Activated naive CD4-positive, alpha-beta T cell (primary cell): Measurements from ENCODE around the gene TARS2.

Experiments used
- DNase-seq, 4 experiments: peaks; one replicate each; lab custom pipeline; 2025; lab: John Stamatoyannopoulos, UW

Gene TARS2, protein sequence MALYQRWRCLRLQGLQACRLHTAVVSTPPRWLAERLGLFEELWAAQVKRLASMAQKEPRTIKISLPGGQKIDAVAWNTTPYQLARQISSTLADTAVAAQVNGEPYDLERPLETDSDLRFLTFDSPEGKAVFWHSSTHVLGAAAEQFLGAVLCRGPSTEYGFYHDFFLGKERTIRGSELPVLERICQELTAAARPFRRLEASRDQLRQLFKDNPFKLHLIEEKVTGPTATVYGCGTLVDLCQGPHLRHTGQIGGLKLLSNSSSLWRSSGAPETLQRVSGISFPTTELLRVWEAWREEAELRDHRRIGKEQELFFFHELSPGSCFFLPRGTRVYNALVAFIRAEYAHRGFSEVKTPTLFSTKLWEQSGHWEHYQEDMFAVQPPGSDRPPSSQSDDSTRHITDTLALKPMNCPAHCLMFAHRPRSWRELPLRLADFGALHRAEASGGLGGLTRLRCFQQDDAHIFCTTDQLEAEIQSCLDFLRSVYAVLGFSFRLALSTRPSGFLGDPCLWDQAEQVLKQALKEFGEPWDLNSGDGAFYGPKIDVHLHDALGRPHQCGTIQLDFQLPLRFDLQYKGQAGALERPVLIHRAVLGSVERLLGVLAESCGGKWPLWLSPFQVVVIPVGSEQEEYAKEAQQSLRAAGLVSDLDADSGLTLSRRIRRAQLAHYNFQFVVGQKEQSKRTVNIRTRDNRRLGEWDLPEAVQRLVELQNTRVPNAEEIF

DNA sequence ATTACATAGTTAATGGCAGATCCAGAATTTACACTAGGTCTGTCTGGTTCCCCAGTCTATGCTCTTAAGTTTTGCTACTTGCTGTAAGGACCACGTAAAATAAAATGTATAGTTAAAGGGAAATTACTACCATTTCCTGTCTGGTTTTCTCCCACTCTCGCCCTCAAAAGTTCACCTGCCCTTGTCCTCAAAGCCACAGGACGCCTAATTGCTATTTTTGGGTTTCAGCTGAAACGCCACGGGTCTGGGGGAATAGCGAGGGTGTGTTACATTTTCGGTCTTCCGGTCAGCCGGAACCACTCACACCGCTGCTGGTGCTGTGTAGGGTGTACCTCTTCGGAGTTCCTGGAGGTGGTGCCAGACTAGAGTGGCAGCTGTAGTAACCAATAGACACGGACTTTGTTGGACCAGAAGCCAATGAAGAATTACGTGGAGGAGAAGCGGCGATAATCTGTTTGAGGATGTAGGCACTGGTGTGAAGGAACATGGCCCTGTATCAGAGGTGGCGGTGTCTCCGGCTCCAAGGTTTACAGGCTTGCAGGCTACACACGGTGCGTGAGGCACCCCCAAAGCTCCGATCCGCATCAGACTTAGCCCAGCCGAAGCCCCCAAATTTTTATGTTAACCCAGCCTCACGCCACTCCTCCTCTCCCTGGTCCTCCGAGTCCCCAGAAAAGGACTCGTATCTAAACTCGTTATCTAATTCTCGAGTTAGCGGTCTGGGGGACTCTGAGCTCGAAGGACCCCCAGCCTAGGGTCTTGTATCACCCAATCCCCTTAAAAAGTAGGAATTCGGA, at the start of gene TARS2:
TSS of gene TARS2 (plus strand) at position 454 of the 797 bp plus-strand sequence. CDS start at position 486, 32 bp downstream.
- peak; percentile 68 to 86 (median 81) for DNase-seq

DNA sequence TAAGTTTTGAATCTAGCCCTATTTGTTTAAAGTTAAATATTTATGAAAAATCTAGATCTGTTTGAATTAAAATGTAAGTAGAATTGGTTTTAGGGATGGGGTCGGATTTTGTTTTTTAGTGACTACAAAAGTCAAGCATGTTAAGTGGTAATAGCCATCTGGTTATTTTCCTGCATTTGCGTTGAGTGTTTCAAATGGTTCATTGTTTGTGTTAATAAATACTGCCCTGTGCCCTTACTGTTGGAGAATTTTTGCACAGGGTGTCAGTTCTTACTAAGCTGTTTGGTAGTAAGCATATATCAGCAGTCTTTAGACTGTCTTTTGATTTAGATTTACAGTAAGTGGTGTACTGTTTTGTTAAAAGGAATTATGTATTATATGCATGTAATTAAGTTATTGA, 46.1 kb upstream of the TARS2 start:
- no peak for DNase-seq

DNA sequence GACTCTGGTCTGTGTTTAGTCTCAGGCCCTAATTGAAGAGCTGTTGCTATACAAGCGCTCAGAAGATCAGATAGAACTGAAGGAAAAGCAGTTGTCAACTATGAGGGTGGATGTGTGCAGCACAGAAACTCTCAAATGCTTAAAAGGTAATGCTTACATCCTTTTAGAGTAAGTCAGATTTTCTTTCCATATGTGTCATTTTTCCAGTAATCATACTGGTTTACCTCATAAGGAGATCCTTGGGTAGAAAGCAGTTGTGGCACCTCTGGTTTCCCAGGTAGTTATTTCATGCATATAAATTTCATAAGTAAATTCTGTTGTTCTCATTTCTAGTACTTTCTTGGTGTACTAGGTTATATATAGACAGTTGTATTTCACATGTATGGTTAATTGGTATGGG, 43.0 kb upstream of the TARS2 start:
- no peak for DNase-seq

DNA sequence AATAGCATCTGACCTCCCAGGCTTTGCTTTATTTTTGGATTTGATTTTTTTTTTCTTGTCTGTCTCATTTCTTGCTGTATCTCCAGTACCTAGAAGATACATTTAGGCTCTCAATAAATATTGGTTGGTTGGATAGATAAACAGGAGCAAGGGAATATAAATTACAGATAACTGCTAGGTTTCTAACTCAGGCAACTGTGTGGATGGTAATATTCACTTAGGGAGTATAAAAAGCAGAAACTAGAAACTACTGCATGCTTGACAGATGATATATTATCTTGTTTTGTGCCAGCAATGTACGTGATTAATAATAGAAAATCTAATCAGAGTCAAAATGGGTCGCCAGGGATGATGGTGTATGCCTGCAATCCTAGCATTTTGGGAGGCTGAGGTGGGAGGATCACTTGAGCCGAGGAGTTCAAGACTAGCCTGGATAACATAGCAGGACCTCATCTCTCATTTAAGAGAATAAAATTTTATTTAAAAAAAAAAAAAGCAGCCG, 31.0 kb upstream of the TARS2 start:
- no peak for DNase-seq

DNA sequence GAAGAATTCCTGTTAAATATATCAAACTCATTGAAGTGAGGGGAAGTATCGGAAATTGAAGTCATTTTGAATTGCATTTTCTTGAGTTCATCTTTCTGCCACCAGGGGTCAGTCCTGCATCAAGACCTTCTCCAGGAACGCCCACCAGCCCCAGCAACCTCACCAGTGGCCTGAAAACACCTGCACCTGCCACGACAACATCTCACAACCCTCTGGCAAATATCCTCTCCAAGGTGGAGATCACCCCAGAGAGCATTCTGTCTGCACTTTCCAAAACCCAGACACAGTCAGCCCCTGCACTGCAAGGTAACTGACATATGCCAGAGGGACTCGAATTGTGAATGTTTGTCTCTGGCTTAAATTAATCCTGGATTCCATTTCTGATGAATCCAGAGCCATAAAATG, 22.8 kb upstream of the TARS2 start:
- peak; percentile 15 to 40 (median 32) for DNase-seq

DNA sequence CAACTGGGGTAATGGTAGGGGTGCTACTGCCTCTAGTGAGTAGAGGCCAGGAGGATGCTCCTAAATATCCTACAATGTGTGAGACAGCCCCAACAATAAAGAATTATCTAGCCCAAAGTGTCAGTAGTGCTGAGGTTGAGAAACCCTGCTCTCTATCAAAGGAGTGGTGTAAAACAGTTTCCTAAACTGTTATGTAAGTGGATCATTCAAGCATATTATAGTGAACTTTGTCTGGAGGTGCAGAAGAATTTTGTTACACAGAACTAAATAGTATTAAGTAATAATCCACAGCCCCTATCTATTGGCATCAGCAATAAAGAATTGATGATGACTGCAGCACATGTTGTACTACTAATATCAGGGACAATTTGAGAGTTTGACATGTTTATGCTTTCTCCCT, 20.3 kb upstream of the TARS2 start:
- no peak for DNase-seq

DNA sequence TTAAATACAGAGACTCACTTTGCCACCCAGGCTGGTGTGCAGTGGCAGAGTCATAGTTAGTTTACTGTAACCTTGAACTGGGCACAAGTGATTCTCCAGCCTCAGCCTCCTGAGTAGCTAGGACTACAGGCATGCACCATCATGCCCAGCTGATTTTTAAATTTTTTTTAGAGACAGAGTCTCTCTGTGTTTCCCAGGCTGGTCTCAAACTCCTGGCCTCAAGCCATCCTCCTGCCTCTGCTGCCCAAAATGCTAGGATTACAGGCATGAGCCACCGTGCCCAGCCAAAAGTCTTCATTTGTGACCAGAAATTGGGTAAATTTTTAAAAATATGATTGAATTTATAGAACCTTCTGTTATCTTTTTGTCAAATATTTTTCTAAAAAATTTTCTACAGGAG, 17.9 kb upstream of the TARS2 start:
- DNase-seq: no peak

DNA sequence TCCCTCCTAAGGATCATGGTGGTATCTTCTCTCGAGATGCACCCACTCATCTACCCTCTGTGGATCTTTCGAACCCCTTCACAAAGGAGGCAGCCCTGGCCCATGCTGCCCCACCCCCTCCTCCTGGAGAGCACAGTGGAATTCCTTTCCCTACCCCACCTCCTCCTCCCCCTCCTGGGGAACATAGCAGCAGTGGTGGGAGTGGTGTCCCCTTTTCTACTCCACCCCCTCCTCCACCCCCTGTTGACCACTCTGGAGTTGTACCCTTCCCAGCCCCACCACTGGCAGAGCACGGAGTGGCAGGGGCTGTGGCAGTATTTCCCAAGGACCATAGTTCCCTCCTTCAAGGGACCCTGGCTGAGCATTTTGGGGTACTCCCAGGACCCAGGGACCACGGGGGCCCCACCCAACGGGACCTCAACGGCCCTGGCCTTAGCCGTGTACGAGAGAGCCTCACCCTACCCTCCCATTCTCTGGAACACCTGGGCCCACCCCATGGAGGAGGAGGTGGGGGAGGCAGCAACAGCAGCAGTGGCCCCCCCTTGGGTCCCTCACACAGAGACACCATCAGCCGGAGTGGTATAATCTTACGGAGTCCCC, 14.5 kb upstream of the TARS2 start:
- no peak for DNase-seq

DNA sequence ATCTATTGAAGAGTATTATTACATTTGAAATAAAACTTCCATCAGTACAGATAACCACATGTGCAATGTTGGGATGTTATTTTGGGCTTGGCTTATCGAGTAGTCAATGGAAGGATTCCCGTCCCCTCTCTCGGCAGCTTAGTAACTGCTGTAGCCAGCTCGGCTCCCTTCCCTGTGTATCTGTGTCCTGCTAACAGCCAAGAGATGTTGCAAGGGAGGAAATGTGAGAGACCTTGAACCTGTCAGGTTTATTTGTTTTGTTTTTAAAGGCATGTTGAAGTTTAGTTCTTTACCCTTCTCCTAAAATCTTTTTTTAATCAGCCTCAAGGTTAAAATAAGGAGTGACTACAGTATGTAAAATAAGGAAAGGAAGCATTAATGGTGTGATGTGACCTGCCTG, 13.6 kb upstream of the TARS2 start:
- DNase-seq: no peak

DNA sequence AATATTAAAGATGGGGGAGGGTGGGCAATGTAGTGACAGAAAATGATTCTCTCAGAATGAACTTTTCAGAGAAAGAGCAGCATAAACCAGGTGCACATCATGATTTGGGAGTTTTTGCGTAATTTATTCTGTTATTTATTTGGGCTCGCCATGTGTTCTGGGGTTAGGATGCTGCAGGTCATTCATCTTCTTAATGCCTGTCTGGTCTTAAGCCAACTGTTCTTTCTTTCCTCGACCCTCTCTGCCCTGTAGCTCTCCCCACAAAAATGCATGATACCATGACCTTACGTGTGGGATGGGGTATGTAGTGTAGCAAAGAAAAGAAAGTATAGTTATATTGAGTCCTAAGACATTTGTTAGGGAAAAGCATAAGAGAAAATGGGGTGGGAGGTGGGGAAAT, 12.3 kb upstream of the TARS2 start:
- DNase-seq: no peak

DNA sequence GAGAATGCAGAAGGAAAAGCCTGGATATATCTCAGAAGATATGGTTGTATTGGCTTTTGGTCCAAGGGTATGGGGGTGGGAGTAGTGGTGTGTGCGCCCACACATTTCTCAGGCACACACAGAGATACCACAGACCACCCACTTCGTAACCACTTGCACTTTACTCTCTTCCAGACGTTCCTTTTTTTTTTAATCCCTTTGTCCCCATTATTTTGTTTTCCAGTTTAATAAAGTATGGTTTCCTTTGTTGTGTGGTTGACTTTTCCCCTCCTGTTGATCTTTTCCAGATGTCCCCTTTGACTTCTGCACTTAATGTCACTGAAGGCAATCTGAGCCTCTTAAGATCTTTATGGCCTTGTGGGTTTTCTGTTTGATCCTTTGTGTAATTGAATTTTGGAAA, 10.5 kb upstream of the TARS2 start:
- no peak for DNase-seq

DNA sequence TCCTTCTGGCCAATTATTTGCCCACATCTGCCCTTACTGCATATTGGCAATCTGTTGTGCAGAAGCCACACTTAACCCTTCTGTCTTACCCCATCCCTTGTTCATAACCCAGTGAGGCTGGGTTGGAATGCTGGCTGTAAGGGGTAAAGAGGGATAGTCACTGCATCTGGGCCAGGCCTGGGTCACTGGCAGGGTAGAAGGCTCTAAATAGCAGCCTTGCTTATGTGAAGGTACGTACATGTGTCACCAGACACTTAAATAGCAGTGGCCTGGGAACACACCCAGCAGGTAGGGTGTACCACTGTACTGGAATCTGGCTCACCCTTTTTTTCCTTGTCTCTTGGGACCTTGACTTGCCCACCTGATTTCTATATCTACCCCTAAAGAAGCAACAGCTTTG, 9.9 kb upstream of the TARS2 start:
- no peak for DNase-seq

DNA sequence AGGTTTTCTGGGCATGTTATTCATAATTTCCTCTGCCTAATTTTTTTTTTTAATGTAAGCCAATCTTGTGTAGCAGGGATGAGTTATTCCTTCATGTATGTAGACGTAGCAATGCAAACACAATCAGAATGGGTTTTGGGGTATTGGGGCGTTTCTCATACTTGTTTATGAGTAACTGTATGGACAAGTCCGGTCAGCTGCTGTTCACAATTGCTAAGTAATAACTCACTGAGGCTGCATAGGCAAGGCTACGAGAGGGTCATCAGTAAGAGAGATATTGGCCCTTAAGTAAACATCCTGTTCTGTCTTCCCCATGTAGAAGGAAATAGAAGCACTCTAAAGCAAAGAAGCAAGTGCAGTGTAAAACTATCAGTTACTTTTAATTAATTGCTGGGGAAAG, 9.5 kb upstream of the TARS2 start:
- no peak for DNase-seq

DNA sequence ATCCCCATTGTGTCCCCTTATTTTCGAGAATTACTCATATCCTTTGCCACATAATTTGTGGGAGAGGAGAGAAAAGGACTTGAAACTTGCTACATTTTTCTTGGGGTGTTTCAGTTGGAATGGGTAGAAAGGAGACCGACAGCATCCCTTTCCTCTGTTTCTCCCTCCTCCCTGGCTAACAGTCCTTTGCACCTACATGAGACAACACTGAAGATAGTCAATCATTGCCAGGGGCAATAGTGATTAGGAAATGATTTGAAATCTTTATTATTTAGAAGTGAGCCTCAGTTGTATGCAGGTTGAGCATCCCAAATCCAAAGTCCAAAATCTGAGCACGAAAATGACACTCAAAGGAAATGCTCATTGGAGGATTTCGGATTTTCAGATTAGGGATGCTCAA, 7.8 kb upstream of the TARS2 start:
- DNase-seq: no peak

DNA sequence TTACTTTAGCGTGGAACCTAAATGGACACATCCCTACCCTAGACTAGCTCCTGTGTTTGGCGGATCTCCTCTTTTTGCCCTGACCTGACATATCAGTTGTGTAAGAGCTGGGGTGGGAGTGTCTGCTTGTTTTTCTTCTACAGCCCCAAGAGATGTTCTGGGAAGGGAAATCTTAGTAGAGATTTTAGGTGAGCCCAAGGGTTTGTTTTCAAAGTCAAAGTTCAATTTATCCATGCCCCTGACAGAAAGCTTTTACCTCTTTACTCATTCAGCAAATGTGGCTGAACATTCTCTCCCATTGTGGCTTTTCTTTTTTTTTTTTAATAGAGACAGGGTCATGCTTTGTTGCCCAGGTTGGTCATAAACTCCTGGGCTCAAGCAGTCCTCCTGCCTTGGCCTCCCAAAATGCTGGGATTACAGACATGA, 7.3 kb upstream of the TARS2 start:
- DNase-seq: no peak

DNA sequence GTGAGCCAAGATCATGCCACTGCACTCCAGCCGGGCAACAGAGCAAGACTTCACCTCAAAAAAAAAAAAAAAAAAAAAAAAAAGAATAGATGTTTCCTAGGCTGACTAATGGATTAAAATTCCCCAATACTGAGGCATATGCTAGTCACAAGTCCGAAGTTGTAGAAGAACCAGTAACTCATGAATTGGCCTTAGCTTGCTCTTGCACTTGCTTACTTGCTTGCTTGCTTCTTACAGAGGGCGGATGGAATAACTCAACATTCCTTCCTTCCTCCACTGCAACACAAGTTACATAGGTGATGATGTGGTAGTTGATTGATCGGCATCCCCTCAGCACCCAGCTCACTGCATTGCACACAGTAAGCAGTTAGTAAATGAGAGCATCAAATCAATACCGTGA, 2.8 kb upstream of the TARS2 start:
- DNase-seq: no peak

DNA sequence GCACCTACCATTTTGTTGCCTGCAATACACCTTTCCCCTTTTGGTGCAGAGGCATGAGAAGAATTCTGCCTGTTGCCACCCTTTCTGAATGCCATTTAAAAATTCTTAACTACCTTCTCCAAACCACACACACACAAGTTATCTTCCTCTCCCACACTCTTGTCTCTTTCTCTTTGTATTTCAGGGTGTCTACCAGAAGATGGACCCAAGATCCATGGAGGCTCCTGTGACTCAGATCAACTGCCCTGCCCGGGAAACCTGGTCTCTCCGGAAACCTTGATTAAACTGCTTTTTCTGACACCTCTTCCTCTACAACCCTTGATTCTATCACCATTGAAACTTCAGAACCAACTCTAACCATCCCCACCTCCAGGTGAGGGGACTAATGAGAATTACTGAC, 2.4 kb upstream of the TARS2 start:
- no peak for DNase-seq

DNA sequence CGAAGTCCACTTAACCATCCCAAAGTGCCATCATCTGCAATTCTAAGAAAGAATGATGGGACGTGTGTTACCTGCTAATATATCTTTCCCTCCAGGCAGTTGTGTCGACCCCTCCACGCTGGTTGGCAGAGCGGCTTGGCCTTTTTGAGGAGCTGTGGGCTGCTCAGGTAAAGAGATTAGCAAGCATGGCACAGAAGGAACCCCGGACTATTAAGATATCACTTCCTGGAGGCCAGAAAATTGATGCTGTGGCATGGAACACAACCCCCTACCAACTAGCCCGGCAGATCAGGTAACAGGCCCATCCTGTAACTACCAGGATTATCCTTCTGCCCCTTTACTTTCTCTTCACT, 520 bp downstream of the TARS2 start:
- DNase-seq: peak in 1 of 4 experiments; percentile 5

DNA sequence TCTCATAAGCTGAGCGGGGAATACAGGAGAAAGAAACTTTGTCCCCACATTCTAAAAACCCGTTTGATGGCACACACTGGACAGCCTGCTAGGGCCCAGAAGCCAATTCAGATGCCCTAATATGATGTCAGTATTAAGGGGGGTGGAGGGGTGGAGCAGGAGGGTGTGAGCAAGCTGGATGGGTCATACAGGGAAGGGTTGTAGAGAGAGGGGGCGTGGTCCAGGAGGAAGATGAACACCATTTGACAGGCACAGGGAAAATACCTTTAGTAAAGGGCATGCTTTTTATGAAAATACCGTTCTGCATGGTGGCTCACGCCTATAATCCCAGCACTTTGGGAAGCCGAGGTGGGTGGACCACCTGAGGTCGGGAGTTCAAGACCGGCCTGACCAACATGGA, 6.0 kb downstream of the TARS2 start:
- no peak for DNase-seq

DNA sequence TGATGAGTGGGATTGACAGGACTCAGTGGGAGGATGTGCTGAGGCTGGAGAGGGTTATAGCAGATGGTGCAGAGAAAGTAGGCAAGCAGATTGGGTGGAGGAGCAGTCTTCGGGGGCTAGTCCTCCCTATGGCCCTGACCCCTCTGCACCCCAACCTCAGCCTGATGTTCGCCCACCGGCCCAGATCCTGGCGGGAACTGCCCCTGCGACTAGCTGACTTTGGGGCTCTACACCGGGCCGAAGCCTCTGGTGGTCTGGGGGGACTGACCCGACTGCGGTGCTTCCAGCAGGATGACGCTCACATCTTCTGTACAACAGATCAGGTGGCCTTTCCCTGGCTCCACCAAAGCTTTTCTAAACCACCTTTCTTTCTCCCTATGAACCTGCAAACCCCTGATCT, 11.1 kb downstream of the TARS2 start:
- no peak for DNase-seq

DNA sequence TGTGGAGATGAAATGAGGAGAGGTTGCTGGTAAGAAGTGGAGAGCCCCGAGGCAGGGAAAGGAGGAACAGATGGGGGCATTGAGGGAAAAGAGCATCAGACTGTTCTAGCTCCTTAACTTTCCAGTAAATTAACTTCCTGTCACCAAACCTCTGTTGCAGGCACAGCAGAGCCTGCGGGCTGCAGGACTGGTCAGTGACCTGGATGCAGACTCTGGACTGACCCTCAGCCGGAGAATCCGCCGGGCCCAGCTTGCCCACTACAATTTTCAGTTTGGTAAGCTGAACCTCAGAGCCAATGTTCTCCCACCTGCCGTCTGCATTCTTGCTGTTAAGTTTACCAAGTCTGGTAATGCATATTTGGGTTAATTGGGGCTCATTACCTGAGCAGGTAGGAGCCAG, 18.2 kb downstream of the TARS2 start:
- no peak for DNase-seq
